Cardiac fibroblast (primary cell): ENCODE results near the gene MACROD2.

ENCODE experiments used
- DNase-seq, 2 donors: peaks; one replicate each; pipeline versions ENCODE4 v3.0.0 to v3.0.0-alpha.2; 2010; ENCODE audit warnings: low read depth in 2 of 2
- H3K4me3 ChIP-seq, 2 donors: replicated peaks in 1 of 2; 1 replicate in 1 of 2; 2 replicates in 1 of 2; pipeline ENCODE4 v1.5.1; 2011; ENCODE audit warnings: low read depth in 2 of 2, low read length in 2 of 2, mild to moderate bottlenecking in 2 of 2, moderate library complexity in 1 of 2
- TF ChIP-seq, protein P1 (sequence below): IDR thresholded peaks from one replicate; pipeline ENCODE4 v1.5.1; 2011; ENCODE audit warnings: low read depth, mild to moderate bottlenecking, low read length, inconsistent platforms

Gene MACROD2

DNA sequence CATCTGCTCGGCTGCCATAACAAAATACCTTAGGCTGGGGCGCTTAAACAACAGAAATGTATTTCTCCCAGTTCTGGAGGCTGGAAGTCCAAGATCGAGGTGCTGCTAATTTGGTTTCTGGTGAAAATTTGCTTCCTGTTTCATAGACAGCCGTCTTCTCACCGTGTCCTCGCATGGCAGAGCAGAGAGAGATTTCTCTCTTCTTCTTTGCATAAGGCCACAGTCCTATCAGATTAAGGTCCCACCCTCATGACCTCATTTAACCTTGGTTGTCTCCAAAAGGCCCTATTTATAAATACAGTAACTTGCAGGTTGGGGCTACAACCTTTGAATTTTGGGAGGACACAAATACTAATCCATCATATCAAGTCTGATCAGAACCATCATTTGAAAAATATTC is 2033.6 kb downstream of the MACROD2 start:
- no peak overlapping the region for H3K4me3 ChIP-seq
- TF ChIP-seq, protein P1, sequence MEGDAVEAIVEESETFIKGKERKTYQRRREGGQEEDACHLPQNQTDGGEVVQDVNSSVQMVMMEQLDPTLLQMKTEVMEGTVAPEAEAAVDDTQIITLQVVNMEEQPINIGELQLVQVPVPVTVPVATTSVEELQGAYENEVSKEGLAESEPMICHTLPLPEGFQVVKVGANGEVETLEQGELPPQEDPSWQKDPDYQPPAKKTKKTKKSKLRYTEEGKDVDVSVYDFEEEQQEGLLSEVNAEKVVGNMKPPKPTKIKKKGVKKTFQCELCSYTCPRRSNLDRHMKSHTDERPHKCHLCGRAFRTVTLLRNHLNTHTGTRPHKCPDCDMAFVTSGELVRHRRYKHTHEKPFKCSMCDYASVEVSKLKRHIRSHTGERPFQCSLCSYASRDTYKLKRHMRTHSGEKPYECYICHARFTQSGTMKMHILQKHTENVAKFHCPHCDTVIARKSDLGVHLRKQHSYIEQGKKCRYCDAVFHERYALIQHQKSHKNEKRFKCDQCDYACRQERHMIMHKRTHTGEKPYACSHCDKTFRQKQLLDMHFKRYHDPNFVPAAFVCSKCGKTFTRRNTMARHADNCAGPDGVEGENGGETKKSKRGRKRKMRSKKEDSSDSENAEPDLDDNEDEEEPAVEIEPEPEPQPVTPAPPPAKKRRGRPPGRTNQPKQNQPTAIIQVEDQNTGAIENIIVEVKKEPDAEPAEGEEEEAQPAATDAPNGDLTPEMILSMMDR, result no peak
- no peak for DNase-seq

GRCh38 chr20:16030253-16030652 is 2034.9 kb downstream of the MACROD2 start:
- TF ChIP-seq, protein P1, result no peak
- no peak overlapping the region for H3K4me3 ChIP-seq
- no peak for DNase-seq

DNA sequence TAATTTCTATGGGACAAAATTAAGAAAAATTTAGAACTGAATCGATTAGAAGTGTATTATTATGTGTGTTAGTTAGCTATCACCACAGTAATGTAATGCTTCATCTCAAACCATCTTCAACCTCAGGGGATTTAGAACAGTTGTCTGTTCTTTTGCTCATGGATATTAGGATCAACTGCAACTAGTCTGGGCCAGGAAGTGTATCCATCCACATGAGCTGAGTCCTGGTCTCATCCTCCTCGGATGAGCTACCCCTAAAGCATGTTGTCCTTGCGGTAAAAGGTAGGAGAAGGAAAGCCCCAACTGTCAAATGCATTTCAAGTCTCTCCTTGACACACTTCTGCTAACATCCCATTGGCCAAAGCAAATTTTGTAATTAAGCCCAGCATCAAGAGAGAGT is 2040.3 kb downstream of the MACROD2 start:
- H3K4me3 ChIP-seq, result no peak overlapping the region
- TF ChIP-seq, protein P1, result no peak
- DNase-seq, result no peak

DNA sequence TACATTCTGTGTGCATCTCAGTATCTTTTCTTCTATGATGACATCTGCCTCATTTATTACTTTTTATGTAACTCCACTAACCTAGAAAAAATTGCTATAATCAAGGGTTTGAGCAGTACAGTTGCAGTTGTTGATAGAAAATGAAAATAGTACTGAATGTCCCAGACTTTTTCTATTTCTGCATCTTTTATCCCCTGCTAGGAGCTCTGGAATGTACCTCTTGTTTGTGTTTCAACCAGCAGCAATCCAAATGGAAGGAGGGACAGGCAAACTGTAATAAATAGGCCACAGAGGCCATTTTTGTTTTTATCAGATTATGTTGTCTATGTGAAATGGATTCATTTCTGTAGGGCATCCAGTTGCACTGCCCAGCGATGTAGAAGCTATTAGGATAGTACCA is 2041.0 kb downstream of the MACROD2 start:
- no peak for DNase-seq
- no peak overlapping the region for H3K4me3 ChIP-seq
- TF ChIP-seq, protein P1, result no peak

- TF ChIP-seq, protein P1, result no peak
- DNase-seq, result no peak
- no peak overlapping the region for H3K4me3 ChIP-seq
Measured at GRCh38 chr20:16040742-16041141, 2045.4 kb downstream of the MACROD2 start.

DNA sequence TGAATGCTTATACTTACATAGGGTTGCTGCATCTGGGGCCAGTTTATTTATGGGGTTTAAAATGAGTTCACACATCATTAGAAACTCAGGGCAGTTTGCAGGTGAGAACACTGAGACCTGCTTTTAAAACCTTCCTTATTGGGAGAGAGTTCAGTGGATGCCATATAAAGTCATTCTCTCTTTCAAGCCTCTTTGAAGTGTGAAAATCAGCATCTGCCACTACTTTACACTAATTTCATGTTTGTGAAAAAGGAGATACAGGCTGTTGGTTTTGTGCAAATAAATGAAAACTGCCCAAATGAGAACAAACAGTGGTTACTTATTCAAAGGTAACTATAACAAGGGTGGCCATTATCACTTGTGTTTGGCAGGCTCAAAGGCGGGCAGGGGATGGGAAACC is 2047.4 kb downstream of the MACROD2 start:
- TF ChIP-seq, protein P1, result no peak
- DNase-seq, result no peak
- H3K4me3 ChIP-seq, result no peak overlapping the region

- H3K4me3 ChIP-seq, result no peak overlapping the region
- DNase-seq, result no peak
- TF ChIP-seq, protein P1, result no peak
Measured at GRCh38 chr20:16043931-16044330, 2048.6 kb downstream of the MACROD2 start.
